Naive thymus-derived CD8-positive, alpha-beta T cell (primary cell): ENCODE data around the gene TPP2. TPM values are rescaled to one million over a fixed set of nuclear protein-coding genes. Genes with fewer than 3 reads are reported as not detected.

Experiments used
- ATAC-seq, 2 donors: fragments of 150-1000 bp; cut with Tn5 transposase in 1 of 2; sonication (Bioruptor Pico), chemical (Tn5 transposase) in 1 of 2; 1 replicate in 1 of 2; 2 replicates in 1 of 2; pipeline ENCODE4 v1.10.0; 2021; ENCODE audit warnings: mild to moderate bottlenecking in 2 of 2, moderate library complexity in 2 of 2
- POLR2A ChIA-PET: fragments of 350-600 bp; sonication (Branson Sonifier 250); formaldehyde crosslinking; loops from one replicate; lab custom pipeline; 2021; ENCODE audit warnings: antibody characterized with exemption; lab: Charles Lee
- DNase-seq, 10 donors: peaks; one replicate each; pipeline versions ENCODE4 v3.0.0 to v3.0.0-alpha.2; 2020 to 2022
- H3K27ac Mint-ChIP-seq, 10 donors: one replicate each; pipeline ENCODE4 v1.8.0; 2020 to 2022; ENCODE audit warnings: mild to moderate bottlenecking in 10 of 10, mixed read lengths in 10 of 10, moderate library complexity in 4 of 10, inconsistent platforms in 1 of 10
- H3K27me3 Mint-ChIP-seq, 5 donors: one replicate each; pipeline ENCODE4 v1.8.0; 2021 to 2022; ENCODE audit warnings: mixed read lengths in 5 of 5
- H3K36me3 Mint-ChIP-seq, 3 donors: one replicate each; pipeline ENCODE4 v1.8.0; 2020 to 2022; ENCODE audit warnings: mixed read lengths in 3 of 3, mild to moderate bottlenecking in 2 of 3, inconsistent platforms in 1 of 3
- H3K4me1 Mint-ChIP-seq, 4 donors: one replicate each; pipeline ENCODE4 v1.8.0; 2021 to 2022; ENCODE audit warnings: mixed read lengths in 4 of 4
- H3K4me3 Mint-ChIP-seq, 10 donors: one replicate each; pipeline ENCODE4 v1.8.0; 2020 to 2022; ENCODE audit warnings: mild to moderate bottlenecking in 10 of 10, mixed read lengths in 10 of 10, moderate library complexity in 6 of 10, inconsistent platforms in 1 of 10
- H3K9me3 Mint-ChIP-seq, 9 donors: one replicate each; pipeline ENCODE4 v1.8.0; 2020 to 2022; ENCODE audit warnings: mixed read lengths in 9 of 9, mild to moderate bottlenecking in 3 of 9, inconsistent platforms in 1 of 9, moderate library complexity in 1 of 9
- polyA plus RNA-seq, 3 donors: library from polyadenylated mRNA; unstranded; fragments of 300-500 nt; fragmentation: Illumina TruSeq; gene quantifications; one replicate each; pipeline ENCODE4 v1.2.3, GENCODE V29; 2021
- total RNA-seq, 8 experiments: library from RNA in 2 of 8; stranded (reverse) in 2 of 8; gene quantifications; one replicate each; pipeline ENCODE4 v1.2.3 and lab custom pipeline; 2021 to 2026

The TPP2 gene
- total and polyA plus RNA-seq, 5 experiments from 2014 or later: 52.3 to 224 (median 64.7) TPM

GRCh38 chr13:102697929-102698648, 101.3 kb downstream of the TPP2 start:
- POLR2A ChIA-PET: no interaction called here
- peaks cover 4 to 20% (median 8%) of the 10 kb centered on the region in 9 donors for H3K9me3 Mint-ChIP-seq
- H3K27me3 Mint-ChIP-seq: peaks cover 21 to 43% (median 23%) of the 10 kb centered on the region in 5 donors
- H3K4me1 Mint-ChIP-seq: no peaks in the 10 kb centered on the region
- no peak for DNase-seq
- ATAC-seq: no peak
- H3K27ac Mint-ChIP-seq: no peak overlapping the region
- H3K4me3 Mint-ChIP-seq: no peak overlapping the region
- H3K36me3 Mint-ChIP-seq: peaks cover 0 to 14% (median 4%) of the 10 kb centered on the region in 3 donors

- Mint-ChIP-seq H3K9me3 (peaks cover 4 to 20% (median 8%) of the 10 kb centered on the region in 9 donors), H3K36me3 (peaks cover 0 to 14% (median 4%) of the 10 kb centered on the region in 3 donors), H3K27me3 (peaks cover 21 to 43% (median 23%) of the 10 kb centered on the region in 5 donors), H3K27ac (no peak overlapping the region), H3K4me1 (no peaks in the 10 kb centered on the region), H3K4me3 (no peak overlapping the region)
- ATAC-seq: no peak
- POLR2A ChIA-PET: no interaction called here
- no peak for DNase-seq
Measured at GRCh38 chr13:102698649-102698980, 101.8 kb downstream of the TPP2 start.

- POLR2A ChIA-PET: no interaction called here
- peaks cover 4 to 20% (median 8%) of the 10 kb centered on the region in 9 donors for H3K9me3 Mint-ChIP-seq
Measured at GRCh38 chr13:102699504-102699903, 102.7 kb downstream of the TPP2 start.

GRCh38 chr13:102700088-102701031, 103.6 kb downstream of the TPP2 start:
- H3K4me3 Mint-ChIP-seq: no peak overlapping the region
- H3K4me1 Mint-ChIP-seq: no peaks in the 10 kb centered on the region
- DNase-seq (no peak), ATAC-seq (no peak)
- H3K27me3 Mint-ChIP-seq: peaks cover 12 to 30% (median 16%) of the 10 kb centered on the region in 5 donors
- POLR2A ChIA-PET: no interaction called here
- H3K9me3 Mint-ChIP-seq: peaks cover 4 to 20% (median 8%) of the 10 kb centered on the region in 9 donors
- no peak overlapping the region for H3K27ac Mint-ChIP-seq
- peaks cover 0 to 14% (median 4%) of the 10 kb centered on the region in 3 donors for H3K36me3 Mint-ChIP-seq

More at GRCh38 chr13:102699504-102699903, 102.7 kb downstream of the TPP2 start:
- H3K4me1 Mint-ChIP-seq: no peaks in the 10 kb centered on the region
- no peak overlapping the region for H3K4me3 Mint-ChIP-seq
- H3K27me3 Mint-ChIP-seq: peaks cover 20 to 39% (median 22%) of the 10 kb centered on the region in 5 donors
- no peak for ATAC-seq
- no peak for DNase-seq
- no peak overlapping the region for H3K27ac Mint-ChIP-seq
- H3K36me3 Mint-ChIP-seq: peaks cover 0 to 14% (median 4%) of the 10 kb centered on the region in 3 donors

- peaks cover 4 to 20% (median 8%) of the 10 kb centered on the region in 9 donors for H3K9me3 Mint-ChIP-seq
- no peak overlapping the region for H3K4me3 Mint-ChIP-seq
- H3K4me1 Mint-ChIP-seq: no peaks in the 10 kb centered on the region
- H3K27ac Mint-ChIP-seq: no peak overlapping the region
- POLR2A ChIA-PET: no interaction called here
- DNase-seq: no peak
- H3K36me3 Mint-ChIP-seq: peaks cover 0 to 14% (median 4%) of the 10 kb centered on the region in 3 donors
- no peak for ATAC-seq
- peaks cover 10 to 23% (median 11%) of the 10 kb centered on the region in 5 donors for H3K27me3 Mint-ChIP-seq
Measured at GRCh38 chr13:102701331-102701730, 104.5 kb downstream of the TPP2 start.

GRCh38 chr13:102702965-102703725, 106.4 kb downstream of the TPP2 start:
- Mint-ChIP-seq H3K4me3 (no peak overlapping the region), H3K4me1 (no peaks in the 10 kb centered on the region), H3K27me3 (peaks cover 4 to 16% (median 12%) of the 10 kb centered on the region in 5 donors), H3K36me3 (peaks cover 0 to 13% (median 4%) of the 10 kb centered on the region in 3 donors), H3K27ac (no peak overlapping the region), H3K9me3 (peaks cover 4 to 14% (median 8%) of the 10 kb centered on the region in 9 donors)
- POLR2A ChIA-PET: no interaction called here
- ATAC-seq (no peak), DNase-seq (no peak)

GRCh38 chr13:102703726-102704035, 106.9 kb downstream of the TPP2 start:
- DNase-seq: no peak
- peaks cover 0 to 10% (median 9%) of the 10 kb centered on the region in 5 donors for H3K27me3 Mint-ChIP-seq
- peaks cover 0 to 7% (median under 1%) of the 10 kb centered on the region in 3 donors for H3K36me3 Mint-ChIP-seq
- H3K4me3 Mint-ChIP-seq: no peak overlapping the region
- POLR2A ChIA-PET: no interaction called here
- H3K9me3 Mint-ChIP-seq: peaks cover 0 to 9% (median 5%) of the 10 kb centered on the region in 9 donors
- H3K27ac Mint-ChIP-seq: no peak overlapping the region
- no peak for ATAC-seq
- no peaks in the 10 kb centered on the region for H3K4me1 Mint-ChIP-seq

GRCh38 chr13:102704238-102705058, 107.7 kb downstream of the TPP2 start:
- peaks cover 0 to 10% (median 7%) of the 10 kb centered on the region in 9 donors for H3K9me3 Mint-ChIP-seq
- DNase-seq: no peak
- ATAC-seq: no peak
- H3K27ac Mint-ChIP-seq: no peak overlapping the region
- H3K4me3 Mint-ChIP-seq: no peak overlapping the region
- POLR2A ChIA-PET: no interaction called here
- H3K4me1 Mint-ChIP-seq: no peaks in the 10 kb centered on the region
- peaks cover 0 to 10% (median 6%) of the 10 kb centered on the region in 5 donors for H3K27me3 Mint-ChIP-seq
- peaks cover 0 to 5% (median 0%) of the 10 kb centered on the region in 3 donors for H3K36me3 Mint-ChIP-seq

- no peak overlapping the region for H3K4me3 Mint-ChIP-seq
- no peak for DNase-seq
- peaks cover 1 to 10% (median 6%) of the 10 kb centered on the region in 5 donors for H3K27me3 Mint-ChIP-seq
- peaks cover 0 to 15% (median 7%) of the 10 kb centered on the region in 9 donors for H3K9me3 Mint-ChIP-seq
- no peaks in the 10 kb centered on the region for H3K4me1 Mint-ChIP-seq
- no peak for ATAC-seq
- no peak overlapping the region for H3K27ac Mint-ChIP-seq
- peaks cover 0 to 5% (median 4%) of the 10 kb centered on the region in 3 donors for H3K36me3 Mint-ChIP-seq
- POLR2A ChIA-PET: no interaction called here
Measured at GRCh38 chr13:102707467-102707866, 110.7 kb downstream of the TPP2 start.

GRCh38 chr13:102708211-102708610, 111.4 kb downstream of the TPP2 start:
- DNase-seq: no peak
- no peak for ATAC-seq
- H3K36me3 Mint-ChIP-seq: peaks cover 0 to 5% (median 4%) of the 10 kb centered on the region in 3 donors
- peaks cover 1 to 8% (median 6%) of the 10 kb centered on the region in 5 donors for H3K27me3 Mint-ChIP-seq
- peak overlapping the region in 1 of 10 donors; percentile 24 for H3K27ac Mint-ChIP-seq
- H3K9me3 Mint-ChIP-seq: peaks cover 0 to 15% (median 7%) of the 10 kb centered on the region in 9 donors
- no peaks in the 10 kb centered on the region for H3K4me1 Mint-ChIP-seq
- no peak overlapping the region for H3K4me3 Mint-ChIP-seq
- POLR2A ChIA-PET: no interaction called here

GRCh38 chr13:102708991-102709390, 112.2 kb downstream of the TPP2 start:
- Mint-ChIP-seq H3K27ac (no peak overlapping the region), H3K27me3 (peaks cover 1 to 11% (median 6%) of the 10 kb centered on the region in 5 donors), H3K36me3 (peaks cover 0 to 5% (median 4%) of the 10 kb centered on the region in 3 donors), H3K9me3 (peaks cover 0 to 15% (median 7%) of the 10 kb centered on the region in 9 donors), H3K4me1 (no peaks in the 10 kb centered on the region), H3K4me3 (no peak overlapping the region)
- ATAC-seq: no peak
- DNase-seq: no peak
- POLR2A ChIA-PET: no interaction called here
